ENCODE results near the gene GABRB3.

The GABRB3 gene

DNA sequence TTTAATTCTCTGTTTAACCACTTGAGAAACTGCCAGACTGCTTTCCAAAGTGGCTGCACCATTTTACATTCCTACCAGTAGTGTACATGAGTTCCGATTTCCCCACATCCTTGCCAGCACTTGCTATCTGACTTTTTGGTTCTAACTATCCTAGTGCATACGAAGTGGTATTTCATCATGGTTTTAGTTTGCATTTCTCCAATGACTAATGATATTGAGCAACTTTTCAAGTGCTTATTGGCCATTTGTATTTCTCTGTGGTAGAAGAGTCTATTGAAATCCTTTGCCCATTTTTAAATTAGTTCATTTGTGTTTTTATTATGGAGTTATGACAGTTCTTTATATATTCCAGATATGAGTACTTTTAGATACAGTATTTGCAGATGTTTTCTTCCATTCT lies 247.8 kb downstream of the GABRB3 start:
- no peak for DNase-seq

GRCh38 chr15:26521691-26522198 lies 251.1 kb downstream of the GABRB3 start:
- DNase-seq = no peak

DNA sequence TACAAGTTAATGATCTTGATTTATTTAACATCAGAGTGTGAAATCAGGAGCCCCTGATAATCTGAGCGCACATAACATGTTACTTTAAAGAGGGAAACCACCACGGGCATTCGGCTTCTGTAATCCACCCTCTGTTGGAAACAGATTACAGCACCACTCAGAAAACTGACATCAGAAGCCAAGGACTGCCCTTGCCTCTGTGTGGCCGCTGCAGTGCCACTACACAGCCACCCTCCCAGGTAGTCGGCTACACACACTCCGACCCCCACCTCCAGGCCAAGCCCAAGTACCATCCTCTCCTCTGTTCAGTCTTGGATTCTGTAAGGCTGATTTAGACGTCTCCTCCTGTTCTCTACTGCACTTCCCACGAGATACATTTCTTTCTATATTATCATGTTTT lies 251.7 kb downstream of the GABRB3 start:
- no peak for DNase-seq

GRCh38 chr15:26518885-26519284 lies 254.0 kb downstream of the GABRB3 start:
- no peak for DNase-seq

DNA sequence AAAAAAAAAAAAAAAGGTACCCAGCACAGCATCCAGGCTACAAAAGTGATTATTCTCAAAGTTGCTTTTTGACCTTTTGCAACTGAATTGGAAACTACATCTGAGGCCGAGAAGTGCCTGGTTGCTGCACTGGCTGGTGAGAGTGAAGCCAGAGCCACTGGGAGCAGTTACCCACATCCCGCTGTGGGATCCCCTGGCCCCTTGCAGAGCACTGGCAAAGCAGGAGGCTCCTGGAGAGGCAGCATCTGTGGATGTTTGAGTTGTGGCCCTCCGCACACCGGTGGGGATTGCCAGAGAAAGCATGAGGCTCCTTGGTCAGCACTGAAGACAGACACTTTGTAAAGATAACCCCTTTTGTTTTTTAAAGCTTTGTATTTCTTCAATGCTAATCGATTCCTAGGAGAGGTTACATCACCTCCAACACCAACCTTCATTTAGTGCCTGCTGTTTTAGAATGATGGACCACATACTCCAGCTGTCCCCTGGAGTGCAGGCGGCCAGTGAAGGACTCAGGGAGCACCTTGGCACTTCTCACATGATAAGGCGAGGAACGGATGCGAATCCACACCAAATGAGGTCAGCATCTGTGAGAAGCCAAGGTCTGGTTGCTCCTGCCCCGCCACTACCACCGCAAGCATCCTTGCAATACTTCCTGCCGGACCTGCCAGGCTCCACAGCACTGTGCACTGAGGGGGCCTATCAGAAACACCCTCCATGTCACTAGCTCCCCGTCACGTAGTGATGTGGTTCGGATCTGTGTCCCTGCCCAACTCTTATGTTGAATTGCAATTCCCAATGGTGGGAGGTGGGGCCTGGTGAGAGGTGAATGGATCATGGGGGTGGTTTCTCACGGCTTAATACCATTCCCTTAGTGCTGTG lies 256.5 kb downstream of the GABRB3 start:
- DNase-seq = no peak

DNA sequence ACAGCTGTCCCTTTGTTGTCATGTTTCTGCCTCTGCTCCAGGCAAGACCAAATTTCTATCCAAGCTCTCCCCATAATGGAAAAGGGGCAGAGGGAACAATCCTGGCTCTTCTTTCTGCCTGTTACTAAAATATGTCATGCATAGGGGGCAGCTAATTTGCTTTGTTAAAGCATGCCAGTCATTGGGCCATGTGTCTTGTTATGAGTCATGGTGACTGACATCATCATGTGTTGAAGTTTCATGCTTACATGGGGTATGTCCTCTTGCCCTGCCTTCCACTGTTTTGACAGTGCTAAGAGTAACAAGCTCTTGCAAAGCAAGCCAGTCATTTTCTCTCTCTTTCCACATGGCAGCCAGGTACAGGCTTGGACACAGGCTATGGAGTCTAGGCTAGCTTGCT lies 268.9 kb downstream of the GABRB3 start:
- no peak for DNase-seq

All from SHP77 treated with DMSO at 0.1 percent for 48 hours (cell line).